Erythroblast (primary cell): ENCODE measurements around the gene ORM1.
"Not testable (repeated sequence)": the region's sequence is repeated elsewhere in the genome, so short reads cannot be mapped to it uniquely, and the experiment has no call there.

Experiments
- GATA1 ChIP-seq: IDR thresholded peaks from 2 replicates; pipeline ENCODE4 v1.6.1; 2011; ENCODE audit warnings: low read depth, mild to moderate bottlenecking, control low read depth, low read length, moderate library complexity
- POLR2A ChIP-seq: IDR thresholded peaks from 2 replicates; pipeline ENCODE4 v1.6.1; 2011; ENCODE audit warnings: mild to moderate bottlenecking, low read length

- not testable (repeated sequence) for TF ChIP-seq POLR2A, GATA1
Measured at GRCh38 chr9:114328937-114329624, 6.2 kb downstream of the ORM1 start.
